Choroid plexus epithelial cell (primary cell): ENCODE results near the gene SPATA2L.
"Not testable (repeated sequence)": the region's sequence is repeated elsewhere in the genome, so short reads cannot be mapped to it uniquely, and the experiment has no call there.

Experiments
- DNase-seq: peaks from one replicate; pipeline ENCODE4 v3.0.0-alpha.2; 2010; ENCODE audit warnings: low read depth
- H3K4me3 ChIP-seq: 2 replicates; pipeline ENCODE4 v1.5.1; 2011; ENCODE audit warnings: low read depth, mild to moderate bottlenecking, control low read depth, low read length, moderate library complexity
- TF ChIP-seq, protein P1 (sequence below): conservative IDR thresholded peaks from 2 replicates; pipeline ENCODE4 v1.5.1; 2011; ENCODE audit warnings: low read depth, mild to moderate bottlenecking, control low read depth, inconsistent platforms, low read length, moderate library complexity

The SPATA2L gene

DNA sequence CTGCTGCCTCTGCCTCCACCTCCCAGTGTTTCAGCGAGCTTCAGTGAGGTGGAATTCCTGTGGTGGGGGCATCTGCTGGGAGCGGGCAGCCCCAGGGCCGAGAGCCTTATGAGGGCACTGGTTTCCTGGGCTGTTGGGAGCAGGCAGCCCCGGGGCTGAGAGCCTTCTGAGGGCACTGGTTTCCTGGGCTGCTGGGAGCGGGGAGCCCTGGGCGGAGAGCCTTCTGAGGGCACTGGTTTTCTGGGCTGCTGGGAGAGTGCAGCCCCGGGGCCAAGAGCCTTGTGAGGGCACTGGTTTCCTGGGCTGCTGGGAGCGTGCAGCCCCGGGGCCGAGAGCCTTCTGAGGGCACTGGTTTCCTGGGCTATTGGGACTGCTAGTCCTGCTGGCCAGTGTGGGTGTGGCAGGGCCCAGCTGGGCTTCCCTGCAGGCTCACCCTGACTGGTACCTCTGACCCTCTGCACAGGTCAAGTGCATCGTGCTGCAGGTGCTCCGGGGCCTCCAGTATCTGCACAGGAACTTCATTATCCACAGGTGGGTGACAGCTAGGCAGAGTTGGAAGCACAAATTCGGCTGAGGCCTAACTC is 9.4 kb downstream of the SPATA2L start:
- TF ChIP-seq, protein P1, sequence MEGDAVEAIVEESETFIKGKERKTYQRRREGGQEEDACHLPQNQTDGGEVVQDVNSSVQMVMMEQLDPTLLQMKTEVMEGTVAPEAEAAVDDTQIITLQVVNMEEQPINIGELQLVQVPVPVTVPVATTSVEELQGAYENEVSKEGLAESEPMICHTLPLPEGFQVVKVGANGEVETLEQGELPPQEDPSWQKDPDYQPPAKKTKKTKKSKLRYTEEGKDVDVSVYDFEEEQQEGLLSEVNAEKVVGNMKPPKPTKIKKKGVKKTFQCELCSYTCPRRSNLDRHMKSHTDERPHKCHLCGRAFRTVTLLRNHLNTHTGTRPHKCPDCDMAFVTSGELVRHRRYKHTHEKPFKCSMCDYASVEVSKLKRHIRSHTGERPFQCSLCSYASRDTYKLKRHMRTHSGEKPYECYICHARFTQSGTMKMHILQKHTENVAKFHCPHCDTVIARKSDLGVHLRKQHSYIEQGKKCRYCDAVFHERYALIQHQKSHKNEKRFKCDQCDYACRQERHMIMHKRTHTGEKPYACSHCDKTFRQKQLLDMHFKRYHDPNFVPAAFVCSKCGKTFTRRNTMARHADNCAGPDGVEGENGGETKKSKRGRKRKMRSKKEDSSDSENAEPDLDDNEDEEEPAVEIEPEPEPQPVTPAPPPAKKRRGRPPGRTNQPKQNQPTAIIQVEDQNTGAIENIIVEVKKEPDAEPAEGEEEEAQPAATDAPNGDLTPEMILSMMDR: no peak
- H3K4me3 ChIP-seq: no peak overlapping the region
- DNase-seq: no peak

DNA sequence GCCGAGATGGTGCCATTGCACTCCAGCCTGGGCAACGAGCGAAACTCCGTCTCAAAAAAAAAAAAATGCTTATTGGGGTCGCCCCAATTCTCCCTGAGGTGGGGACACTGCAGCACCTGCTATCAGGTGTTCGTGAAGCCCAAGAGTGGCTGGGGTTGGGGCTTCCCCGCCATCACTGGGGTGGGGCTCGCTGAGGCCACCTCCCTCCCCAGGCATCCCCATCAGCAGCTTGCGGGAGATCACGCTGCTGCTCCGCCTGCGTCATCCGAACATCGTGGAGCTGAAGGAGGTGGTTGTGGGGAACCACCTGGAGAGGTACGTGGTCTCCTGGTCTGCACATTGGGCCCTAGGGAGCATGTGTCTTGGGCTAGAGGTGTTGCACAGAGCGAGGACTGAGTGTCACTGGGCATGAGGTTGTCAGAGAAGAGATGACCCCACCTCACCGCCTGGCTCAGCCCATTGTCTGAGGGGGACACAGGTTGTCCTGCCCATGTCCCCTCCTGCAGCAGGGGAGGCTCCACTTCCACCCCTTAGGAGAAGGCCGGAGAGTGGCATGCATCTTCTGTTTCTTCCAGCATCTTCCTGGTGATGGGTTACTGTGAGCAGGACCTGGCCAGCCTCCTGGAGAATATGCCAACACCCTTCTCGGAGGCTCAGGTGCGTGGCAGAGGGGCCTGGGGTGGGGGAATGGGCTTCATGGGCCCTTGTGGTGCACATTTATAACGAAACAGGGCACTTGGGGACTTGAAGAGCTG is 10.1 kb downstream of the SPATA2L start:
- TF ChIP-seq, protein P1: no peak

DNA sequence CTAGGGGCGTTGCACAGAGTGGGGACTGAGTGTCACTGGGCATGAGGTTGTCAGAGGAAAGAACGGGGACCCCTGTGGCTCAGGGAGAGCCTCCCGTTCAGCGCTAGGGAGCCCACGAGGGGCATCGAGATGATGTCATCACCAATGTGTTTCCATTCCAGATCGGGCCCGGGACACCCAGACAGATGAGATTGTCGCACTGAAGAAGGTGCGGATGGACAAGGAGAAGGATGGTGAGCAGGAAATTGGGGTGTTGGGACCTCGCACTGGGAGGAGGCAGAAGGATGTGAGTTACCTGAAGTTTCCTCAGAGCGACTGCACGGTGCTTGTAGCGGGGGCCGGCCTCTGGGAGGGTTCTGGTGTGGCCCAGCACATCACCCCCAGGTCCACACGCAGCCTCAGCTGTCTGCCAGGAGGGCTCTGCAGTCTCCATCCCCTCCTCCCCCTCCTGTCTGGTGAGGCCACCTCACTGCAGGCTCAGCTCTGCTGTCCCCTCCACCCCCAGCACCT is 11.1 kb downstream of the SPATA2L start:
- H3K4me3 ChIP-seq: no peak overlapping the region
- DNase-seq: no peak
- TF ChIP-seq, protein P1: no peak

More for the DNA sequence above, 10.1 kb downstream of the SPATA2L start:
- no peak for DNase-seq
- no peak overlapping the region for H3K4me3 ChIP-seq

DNA sequence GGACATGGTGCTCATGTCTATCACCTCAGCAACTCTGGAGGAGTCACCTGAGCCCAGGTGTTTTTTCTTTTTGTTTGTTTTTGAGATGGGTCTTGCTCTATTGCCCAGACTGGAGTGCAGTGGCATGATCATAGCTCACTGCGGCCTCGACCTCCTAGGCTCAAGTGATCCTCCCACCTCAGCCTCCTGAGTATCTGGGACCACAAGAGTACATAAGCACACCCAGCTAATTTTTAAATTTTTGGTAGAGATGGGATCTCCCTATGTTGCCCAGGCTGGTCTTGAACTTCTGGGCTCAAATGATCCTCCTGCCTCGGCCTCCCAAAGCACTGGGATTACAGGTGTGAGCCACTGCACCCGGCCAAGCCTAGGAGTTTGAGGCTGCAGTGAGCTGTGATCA is 11.9 kb downstream of the SPATA2L start:
- H3K4me3 ChIP-seq, DNase-seq: not testable (repeated sequence)

DNA sequence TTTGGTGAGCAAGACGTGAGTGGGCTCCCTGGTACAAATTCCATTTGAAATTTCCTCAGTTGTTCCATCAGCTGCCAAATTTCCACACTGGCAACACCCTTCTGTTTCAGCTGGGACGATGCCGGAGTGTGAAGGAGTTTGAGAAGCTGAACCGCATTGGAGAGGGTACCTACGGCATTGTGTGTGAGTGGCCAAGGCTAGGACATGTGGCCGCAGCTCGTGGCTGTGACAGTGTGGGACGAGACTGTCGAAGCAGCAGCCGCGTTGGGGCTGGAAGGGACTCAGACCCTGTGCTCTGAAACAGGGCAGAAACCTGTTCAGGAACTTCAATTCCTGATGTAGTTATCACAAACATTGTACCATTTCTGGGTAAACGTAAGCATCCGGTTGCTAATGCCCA is 12.4 kb downstream of the SPATA2L start:
- DNase-seq: no peak
- H3K4me3 ChIP-seq: no peak overlapping the region
- TF ChIP-seq, protein P1: no peak

DNA sequence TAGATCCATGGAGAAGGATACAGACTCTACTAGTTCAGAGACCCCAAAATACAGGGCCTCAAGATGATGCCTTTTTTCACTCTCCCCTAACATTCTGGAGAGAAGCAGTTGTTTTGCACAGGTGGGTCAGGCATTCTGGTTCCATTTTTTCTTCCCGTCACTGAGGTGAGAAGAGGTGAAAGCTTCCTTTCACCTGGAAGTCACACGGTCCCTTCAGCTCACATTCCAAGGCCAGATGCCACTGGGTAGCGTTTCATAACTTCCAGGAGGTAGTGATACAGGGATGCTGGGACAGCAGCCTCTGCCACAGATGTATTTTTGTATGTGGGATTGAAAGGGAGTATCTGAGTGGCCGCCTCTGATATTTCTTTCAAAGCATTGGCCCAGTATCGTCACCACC is 13.1 kb downstream of the SPATA2L start:
- TF ChIP-seq, protein P1: no peak
- DNase-seq: no peak
- H3K4me3 ChIP-seq: no peak overlapping the region

DNA sequence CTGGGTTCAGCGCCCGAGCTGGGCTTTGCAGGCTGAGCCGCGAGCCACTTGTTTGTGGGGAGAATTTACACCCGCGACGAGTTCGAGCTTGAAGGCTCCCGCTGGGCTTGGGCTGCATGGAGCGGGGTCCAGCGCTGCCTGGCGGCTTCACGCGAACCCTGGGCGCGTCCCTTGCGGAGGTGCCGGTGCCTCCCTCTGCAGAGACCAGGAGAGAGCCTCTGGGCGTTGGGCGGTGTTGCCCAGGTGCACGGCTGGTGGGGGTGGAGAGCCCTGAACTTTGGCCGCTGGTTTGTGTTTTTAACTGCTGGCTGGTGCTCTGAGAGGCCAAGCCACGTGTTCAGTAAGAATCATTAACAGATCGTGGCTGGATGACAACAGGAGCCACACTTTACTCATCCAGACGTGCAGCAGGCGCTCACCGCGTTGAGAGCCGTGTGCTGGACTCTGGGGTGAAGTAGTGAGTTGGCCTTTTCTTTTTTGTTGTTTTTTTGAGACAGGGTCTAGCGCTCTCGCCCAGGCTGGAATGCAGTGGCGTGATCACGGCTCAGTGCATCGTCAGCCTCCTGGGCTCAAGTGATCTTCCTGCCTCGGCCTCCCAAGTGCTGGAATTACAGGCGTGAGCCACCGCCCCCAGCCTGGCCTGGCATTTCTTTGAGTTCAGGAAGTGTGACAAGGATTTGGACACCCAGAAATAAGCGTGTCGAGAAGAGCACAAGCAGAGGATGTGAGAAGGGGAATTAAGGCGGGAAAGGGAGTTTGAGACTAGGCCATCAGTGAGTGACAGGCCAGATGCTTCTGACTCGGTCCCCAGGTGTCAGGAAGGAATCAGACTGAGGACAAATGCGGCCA is 14.2 kb downstream of the SPATA2L start:
- peak; percentile 63 for DNase-seq

More for the DNA sequence above, 14.2 kb downstream of the SPATA2L start:
- peak overlapping the region; percentile 95 for H3K4me3 ChIP-seq
- TF ChIP-seq, protein P1: peak; percentile 21
